ENCODE data around the gene PHACTR3.

Gene PHACTR3

GRCh38 chr20:59588236-59588855, 16.0 kb upstream of the PHACTR3 start:
- DNase-seq (ENCODE audit: low read depth, low spot score) = no peak

- DNase-seq (ENCODE audit: low read depth, low spot score) = no peak
Measured at GRCh38 chr20:59589086-59589684, 15.2 kb upstream of the PHACTR3 start.

- DNase-seq (ENCODE audit: low read depth, low spot score) = no peak
Measured at GRCh38 chr20:59591061-59591460, 13.3 kb upstream of the PHACTR3 start.

- no peak for DNase-seq (ENCODE audit: low read depth, low spot score)
Measured at GRCh38 chr20:59596690-59597089, 7.7 kb upstream of the PHACTR3 start.

- DNase-seq (ENCODE audit: low read depth, low spot score) = no peak
Measured at GRCh38 chr20:59597240-59597639, 7.1 kb upstream of the PHACTR3 start.

- DNase-seq (ENCODE audit: low read depth, low spot score) = no peak
Measured at GRCh38 chr20:59598625-59599310, 5.6 kb upstream of the PHACTR3 start.

- DNase-seq (ENCODE audit: low read depth, low spot score) = no peak
Measured at GRCh38 chr20:59599941-59600340, 4.4 kb upstream of the PHACTR3 start.

GRCh38 chr20:59600472-59600871, 3.9 kb upstream of the PHACTR3 start:
- no peak for DNase-seq (ENCODE audit: low read depth, low spot score)

- DNase-seq (ENCODE audit: low read depth, low spot score) = no peak
Measured at GRCh38 chr20:59602546-59603080, 1.7 kb upstream of the PHACTR3 start.

GRCh38 chr20:59603176-59603575, 1.2 kb upstream of the PHACTR3 start:
- DNase-seq (ENCODE audit: low read depth, low spot score) = no peak

GRCh38 chr20:59604741-59605600, 631 bp downstream of the PHACTR3 start:
- no peak for DNase-seq (ENCODE audit: low read depth, low spot score)

- DNase-seq (ENCODE audit: low read depth, low spot score) = no peak
Measured at GRCh38 chr20:59605601-59606364, 1.4 kb downstream of the PHACTR3 start.

GRCh38 chr20:59606566-59606965, 2.2 kb downstream of the PHACTR3 start:
- DNase-seq (ENCODE audit: low read depth, low spot score) = no peak

- DNase-seq (ENCODE audit: low read depth, low spot score) = no peak
Measured at GRCh38 chr20:59608396-59608795, 4.1 kb downstream of the PHACTR3 start.

- DNase-seq (ENCODE audit: low read depth, low spot score) = no peak
Measured at GRCh38 chr20:59608871-59609270, 4.5 kb downstream of the PHACTR3 start.

- no peak for DNase-seq (ENCODE audit: low read depth, low spot score)
Measured at GRCh38 chr20:59611286-59611685, 6.9 kb downstream of the PHACTR3 start.

- DNase-seq (ENCODE audit: low read depth, low spot score) = no peak
Measured at GRCh38 chr20:59613861-59614260, 9.5 kb downstream of the PHACTR3 start.

- no peak for DNase-seq (ENCODE audit: low read depth, low spot score)
Measured at GRCh38 chr20:59614714-59615113, 10.4 kb downstream of the PHACTR3 start.

- DNase-seq (ENCODE audit: low read depth, low spot score) = no peak
Measured at GRCh38 chr20:59616306-59616705, 12.0 kb downstream of the PHACTR3 start.

GRCh38 chr20:59617221-59617620, 12.9 kb downstream of the PHACTR3 start:
- no peak for DNase-seq (ENCODE audit: low read depth, low spot score)

- DNase-seq (ENCODE audit: low read depth, low spot score) = no peak
Measured at GRCh38 chr20:59618131-59618530, 13.8 kb downstream of the PHACTR3 start.
